BLaER1 treated with 17β-estradiol and CSF1 and Interleukin-3, amounts not matched to agents 10 nM and 100 nM (cell line): ENCODE measurements around the gene GRAP2.

Experiments
- H3K27ac ChIP-seq, 11 experiments: shearing (Covaris generic); formaldehyde crosslinking; 2 replicates each; pipeline ENCODE4 v1.8.1; 2022
- H3K27me3 ChIP-seq, 11 experiments: shearing (Covaris generic); formaldehyde crosslinking; 2 replicates each; pipeline ENCODE4 v1.8.1; 2022
- H3K36me3 ChIP-seq, 11 experiments: shearing (Covaris generic); formaldehyde crosslinking; 2 replicates each; pipeline ENCODE4 v1.8.1; 2022
- H3K4me1 ChIP-seq, 10 experiments: shearing (Covaris generic); formaldehyde crosslinking; 2 replicates each; pipeline ENCODE4 v1.8.1; 2022
- H3K4me2 ChIP-seq, 11 experiments: shearing (Covaris generic); formaldehyde crosslinking; 2 replicates each; pipeline ENCODE4 v1.8.1; 2022
- H3K4me3 ChIP-seq, 10 experiments: shearing (Covaris generic); formaldehyde crosslinking; 2 replicates each; pipeline ENCODE4 v1.8.1; 2022
- H3K9ac ChIP-seq, 11 experiments: shearing (Covaris generic); formaldehyde crosslinking; 2 replicates each; pipeline ENCODE4 v1.8.1; 2022
- H3K9me3 ChIP-seq, 11 experiments: shearing (Covaris generic); formaldehyde crosslinking; replicated peaks in 1 of 11; 2 replicates each; pipeline ENCODE4 v1.8.1; 2022
- H4K20me1 ChIP-seq, 11 experiments: shearing (Covaris generic); formaldehyde crosslinking; 2 replicates each; pipeline ENCODE4 v1.8.1; 2022
- Cebpa-rat ChIP-seq, 11 experiments: shearing (Covaris generic); IDR thresholded peaks; 2 replicates each; pipeline ENCODE4 v1.8.1; 2022

GRAP2 gene

DNA sequence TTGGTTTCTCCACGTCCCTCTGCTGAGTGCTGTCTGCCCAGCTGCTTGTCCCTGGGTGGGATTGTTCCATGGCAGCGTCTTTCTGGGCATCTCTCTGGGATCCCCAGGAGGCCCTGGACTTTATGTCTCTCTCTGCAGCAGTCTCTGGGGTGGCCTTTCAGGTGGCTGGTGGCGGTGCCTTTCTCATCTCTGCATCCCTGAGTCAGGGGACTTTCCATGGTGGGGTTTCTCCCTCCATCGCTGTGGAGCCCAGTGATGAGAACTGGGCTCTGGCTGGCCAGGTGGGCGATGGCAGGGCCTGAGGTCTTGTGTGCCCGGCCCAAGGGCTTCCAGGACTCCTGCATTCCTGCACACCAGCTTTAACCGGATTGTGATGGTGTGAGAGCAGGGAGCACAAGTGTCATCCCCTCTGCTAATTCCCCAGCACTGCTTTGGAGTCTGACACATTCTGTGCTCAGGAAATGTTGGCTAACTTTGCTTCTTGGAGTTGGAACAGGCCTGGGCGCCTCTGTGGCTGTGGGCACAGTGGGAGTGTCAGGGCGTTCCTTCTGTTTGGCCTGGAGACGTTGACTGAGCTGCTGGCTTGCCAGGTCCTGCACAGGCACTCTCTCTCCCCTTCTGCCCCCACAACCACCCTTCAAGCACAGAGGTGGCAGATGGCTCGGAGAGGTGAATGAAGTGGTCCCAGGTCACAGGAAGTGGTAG, 121.8 kb downstream of the GRAP2 start:
- H3K4me1 ChIP-seq: peaks cover 0 to 64% (median 48%) of the 10 kb centered on the region in 10 experiments; a peak in 17 of 20 replicates
- no peaks in the 10 kb centered on the region for H3K9me3 ChIP-seq
- no peak overlapping the region for H3K4me3 ChIP-seq
- H4K20me1 ChIP-seq: peaks cover 0 to 4% (median 0%) of the 10 kb centered on the region in 11 experiments; a peak in 1 of 22 replicates
- H3K36me3 ChIP-seq: no peaks in the 10 kb centered on the region
- TF ChIP-seq Cebpa-rat (IDR thresholded peaks at IDR 0.05): no peak
- H3K27ac ChIP-seq: no peak overlapping the region
- H3K27me3 ChIP-seq: no peaks in the 10 kb centered on the region; a peak in 1 of 22 replicates
- peak overlapping the region in 8 of 11 experiments; percentile 6 to 83 (median 63); a peak in 10 of 22 replicates for H3K4me2 ChIP-seq
- H3K9ac ChIP-seq: no peak overlapping the region
